Mononuclear cell (primary cell): ENCODE data around the gene E4F1. TPM values are rescaled to one million over a fixed set of nuclear protein-coding genes. Genes with fewer than 3 reads are reported as not detected.

Experiments used
- H3K27me3 ChIP-seq: 2 replicates; pipeline ENCODE4 v1.6.0; 2011; ENCODE audit warnings: low read length, control low read depth; ENCODE audit not compliant: insufficient read depth
- H3K4me1 ChIP-seq: 2 replicates; pipeline ENCODE4 v1.5.1; 2011; ENCODE audit warnings: mild to moderate bottlenecking, low read length, control low read depth; ENCODE audit not compliant: insufficient read depth
- H3K4me3 ChIP-seq: 2 replicates; pipeline ENCODE4 v1.5.1; 2011; ENCODE audit warnings: mild to moderate bottlenecking, low read length, moderate library complexity
- H3K9me3 ChIP-seq: 2 replicates; pipeline ENCODE4 v1.5.1; 2011; ENCODE audit warnings: low read depth, mild to moderate bottlenecking, control low read depth, low read length
- total RNA-seq: library from RNA; depleted of rRNA; stranded (reverse); fragments of >200 nt; gene quantifications from one replicate; pipeline ENCODE4 v1.2.3, GENCODE V29; 2012

E4F1 gene
- total RNA-seq, 1 donor: 14.0 TPM

DNA sequence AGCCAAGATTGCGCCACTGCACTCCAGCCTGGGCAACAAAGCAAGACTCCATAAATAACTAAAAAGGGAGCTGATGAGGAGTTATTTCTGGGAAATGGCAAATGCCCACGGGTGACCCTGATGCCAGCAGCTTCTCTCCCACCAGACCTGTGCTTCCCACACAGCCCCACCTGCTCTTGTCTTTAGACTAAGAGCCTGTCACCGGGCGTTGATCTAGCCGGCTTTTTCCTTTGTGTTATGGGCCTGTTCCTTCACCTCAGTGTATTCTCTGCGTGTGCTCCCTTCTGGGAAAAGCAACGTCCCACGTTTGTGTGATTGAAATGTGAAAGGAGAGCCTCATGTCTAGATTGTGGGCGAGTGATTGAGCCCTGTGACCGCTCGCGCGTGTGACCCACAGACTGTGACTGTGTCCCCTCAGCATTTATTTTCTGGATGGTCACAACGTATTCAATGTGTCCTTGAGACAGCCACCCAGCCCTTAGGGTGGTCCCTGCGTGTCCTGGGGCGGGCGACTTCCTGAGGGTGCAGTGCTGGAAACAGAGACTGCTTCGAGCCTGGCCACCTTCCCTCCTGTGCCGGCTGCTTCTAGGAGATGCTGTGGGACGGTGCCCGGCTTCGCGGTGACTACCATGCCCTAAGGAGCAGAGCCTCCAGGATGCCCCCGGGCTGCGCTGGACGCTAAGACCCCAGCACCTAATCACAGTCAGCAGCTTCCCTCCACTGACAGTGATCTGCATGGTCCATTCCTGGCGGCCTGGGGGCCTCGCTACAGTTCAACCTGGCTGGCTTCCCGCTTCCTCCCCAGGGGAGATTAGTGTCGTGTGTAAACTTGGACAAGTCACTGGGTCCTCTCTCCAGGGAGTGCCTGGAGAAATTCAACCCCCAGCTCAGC lies 52.3 kb downstream of the E4F1 start:
- peaks cover 6% of the 10 kb centered on the region for H3K4me1 ChIP-seq
- H3K9me3 ChIP-seq: no peaks in the 10 kb centered on the region
- H3K27me3 ChIP-seq: no peaks in the 10 kb centered on the region
- no peak overlapping the region for H3K4me3 ChIP-seq

DNA sequence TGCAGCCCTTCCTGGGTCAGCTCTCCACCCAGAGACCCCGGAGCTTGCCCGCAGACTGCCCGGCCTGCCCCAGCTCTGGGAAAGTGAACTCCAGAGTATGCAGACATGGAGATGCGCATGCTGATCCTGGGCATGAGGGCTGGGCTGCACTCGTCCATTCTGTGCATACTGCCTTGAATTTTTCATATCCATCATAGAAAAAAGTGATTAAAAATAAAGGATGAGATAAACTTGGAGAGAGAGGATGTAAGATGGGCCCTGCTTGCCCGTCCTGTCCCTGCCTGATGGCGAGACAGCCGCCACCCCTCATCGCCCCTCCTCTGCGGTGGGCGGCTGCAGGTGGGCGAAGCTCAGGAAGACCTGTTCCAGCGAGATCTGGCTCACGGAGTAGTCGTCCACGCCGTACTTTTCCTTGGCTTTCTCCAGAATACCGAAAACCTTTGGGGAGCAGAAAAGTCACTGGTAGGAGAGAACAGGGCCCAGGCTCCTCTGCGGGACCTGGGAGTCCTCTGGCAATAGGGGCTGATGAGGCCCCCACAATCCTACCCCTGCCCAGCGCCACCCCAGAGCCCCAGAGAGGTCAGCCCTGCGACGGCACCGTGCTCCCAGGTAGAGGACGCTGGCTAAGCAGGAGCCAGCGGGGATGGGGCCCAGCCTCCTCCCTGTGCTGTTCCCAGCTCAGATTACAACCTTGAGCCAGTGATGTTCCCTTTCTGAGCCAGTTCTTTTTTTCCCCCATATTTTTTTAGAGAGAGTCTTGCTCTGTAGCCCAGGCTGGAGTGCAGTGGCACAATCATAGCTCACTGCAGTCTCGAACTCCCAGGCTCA lies 53.2 kb downstream of the E4F1 start:
- peaks cover 6% of the 10 kb centered on the region for H3K4me1 ChIP-seq
- no peaks in the 10 kb centered on the region for H3K27me3 ChIP-seq
- H3K9me3 ChIP-seq: no peaks in the 10 kb centered on the region

GRCh38 chr16:2277466-2278271 lies 54.3 kb downstream of the E4F1 start:
- Histone ChIP-seq H3K9me3 (no peaks in the 10 kb centered on the region), H3K4me3 (no peak overlapping the region), H3K27me3 (no peaks in the 10 kb centered on the region), H3K4me1 (no peaks in the 10 kb centered on the region)

More for the DNA sequence above, 53.2 kb downstream of the E4F1 start:
- H3K4me3 ChIP-seq: no peak overlapping the region

DNA sequence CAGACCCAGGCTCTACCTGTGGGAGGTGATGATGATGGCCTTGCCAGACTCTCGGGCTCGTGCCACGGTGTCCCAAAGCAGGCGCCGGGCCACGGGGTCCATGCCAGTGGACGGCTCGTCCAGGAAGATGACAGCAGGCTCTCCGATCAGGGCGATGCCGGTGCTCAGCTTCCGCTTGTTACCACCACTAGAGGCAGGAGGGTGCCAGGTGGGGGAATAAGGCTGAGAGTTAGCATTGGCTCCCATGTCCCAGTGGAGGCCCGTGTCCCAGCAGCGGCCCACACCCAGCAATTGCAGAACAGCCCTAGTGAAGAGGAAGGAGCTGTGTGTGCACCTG lies 54.8 kb downstream of the E4F1 start:
- H3K27me3 ChIP-seq: no peaks in the 10 kb centered on the region
- H3K9me3 ChIP-seq: no peaks in the 10 kb centered on the region
- no peaks in the 10 kb centered on the region for H3K4me1 ChIP-seq
- no peak overlapping the region for H3K4me3 ChIP-seq

GRCh38 chr16:2278956-2279800 lies 55.8 kb downstream of the E4F1 start:
- H3K27me3 ChIP-seq: no peaks in the 10 kb centered on the region
- no peaks in the 10 kb centered on the region for H3K9me3 ChIP-seq
- H3K4me1 ChIP-seq: no peaks in the 10 kb centered on the region
- H3K4me3 ChIP-seq: no peak overlapping the region

DNA sequence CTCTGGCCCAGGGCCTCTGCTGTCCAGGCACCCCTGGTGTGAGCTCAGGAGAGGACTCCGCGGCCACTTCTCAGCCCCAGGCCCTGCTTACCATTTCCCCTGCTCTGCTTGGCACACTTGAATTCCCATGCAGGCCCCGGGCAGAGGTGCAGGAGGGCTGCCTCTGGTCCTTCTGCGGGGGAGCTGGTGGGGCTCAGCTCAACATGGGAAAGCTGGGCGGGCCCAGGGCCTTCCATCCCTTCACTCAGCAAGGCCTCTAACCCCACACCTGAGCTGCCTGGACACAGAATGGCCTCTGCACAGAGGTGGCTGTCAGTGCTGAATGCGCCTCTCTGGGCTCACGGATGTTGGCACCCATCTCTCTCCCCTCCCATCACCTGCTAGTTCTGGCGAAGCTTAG lies 57.1 kb downstream of the E4F1 start:
- Histone ChIP-seq H3K9me3 (no peaks in the 10 kb centered on the region), H3K27me3 (no peaks in the 10 kb centered on the region), H3K4me1 (no peaks in the 10 kb centered on the region), H3K4me3 (no peak overlapping the region)

- Histone ChIP-seq H3K4me1 (no peaks in the 10 kb centered on the region), H3K27me3 (no peaks in the 10 kb centered on the region), H3K4me3 (no peak overlapping the region), H3K9me3 (no peaks in the 10 kb centered on the region)
Measured at GRCh38 chr16:2280981-2281542, 57.7 kb downstream of the E4F1 start.

DNA sequence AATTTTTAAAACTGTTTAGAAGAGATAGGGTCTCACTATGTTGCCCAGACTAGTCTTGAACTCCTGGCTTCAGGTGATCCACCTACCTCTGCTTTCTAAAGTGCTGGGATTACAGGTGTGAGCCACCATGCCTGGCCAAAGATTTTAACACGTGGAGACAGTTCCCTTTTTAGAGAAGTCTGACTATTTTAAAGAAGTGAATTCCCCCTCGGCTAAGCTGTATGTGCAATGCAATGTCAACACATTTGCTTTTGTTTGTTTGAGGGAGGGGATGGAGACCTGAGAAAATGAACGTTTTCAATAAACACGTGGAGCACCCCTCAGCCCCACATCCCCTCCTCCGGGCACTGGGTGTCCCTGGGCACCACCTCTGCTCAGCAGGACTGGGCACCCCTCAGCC lies 58.9 kb downstream of the E4F1 start:
- Histone ChIP-seq H3K4me3 (no peak overlapping the region), H3K27me3 (no peaks in the 10 kb centered on the region), H3K4me1 (no peaks in the 10 kb centered on the region), H3K9me3 (no peaks in the 10 kb centered on the region)

DNA sequence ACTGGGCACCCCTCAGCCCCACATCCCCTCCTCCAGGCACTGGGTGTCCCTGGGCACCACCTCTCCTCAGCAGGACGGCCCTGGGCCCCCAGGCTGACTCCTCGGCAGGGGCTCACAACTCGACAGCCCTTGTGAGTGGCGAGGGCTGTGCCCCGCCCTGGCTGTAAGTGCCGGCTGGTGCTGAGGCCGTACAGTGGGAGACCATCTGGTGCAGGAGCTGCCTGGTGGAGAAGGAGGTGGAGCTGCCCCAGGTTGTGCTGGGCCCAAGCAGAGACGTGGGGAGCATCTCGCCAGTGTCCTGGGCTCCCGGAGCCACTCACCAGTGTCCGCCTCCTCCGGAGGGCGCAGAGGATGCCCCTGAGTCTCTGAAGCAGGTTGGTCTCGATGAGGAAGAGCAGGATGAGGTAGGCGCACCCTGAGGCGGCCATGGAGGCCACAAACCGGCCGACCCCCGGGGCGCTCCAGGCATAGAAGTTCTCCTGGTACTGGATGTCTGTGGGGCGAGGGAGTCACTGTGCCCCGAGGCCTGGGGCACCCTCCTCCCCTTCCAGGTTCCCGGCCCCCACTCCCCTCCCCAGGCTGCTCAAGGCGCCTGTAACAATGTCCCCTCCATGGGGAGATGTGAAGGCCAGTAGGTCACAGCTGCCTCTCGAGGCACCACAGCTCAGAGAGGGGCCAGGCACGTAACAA lies 59.6 kb downstream of the E4F1 start:
- Histone ChIP-seq H3K4me3 (no peak overlapping the region), H3K4me1 (no peaks in the 10 kb centered on the region), H3K9me3 (no peaks in the 10 kb centered on the region), H3K27me3 (no peaks in the 10 kb centered on the region)

DNA sequence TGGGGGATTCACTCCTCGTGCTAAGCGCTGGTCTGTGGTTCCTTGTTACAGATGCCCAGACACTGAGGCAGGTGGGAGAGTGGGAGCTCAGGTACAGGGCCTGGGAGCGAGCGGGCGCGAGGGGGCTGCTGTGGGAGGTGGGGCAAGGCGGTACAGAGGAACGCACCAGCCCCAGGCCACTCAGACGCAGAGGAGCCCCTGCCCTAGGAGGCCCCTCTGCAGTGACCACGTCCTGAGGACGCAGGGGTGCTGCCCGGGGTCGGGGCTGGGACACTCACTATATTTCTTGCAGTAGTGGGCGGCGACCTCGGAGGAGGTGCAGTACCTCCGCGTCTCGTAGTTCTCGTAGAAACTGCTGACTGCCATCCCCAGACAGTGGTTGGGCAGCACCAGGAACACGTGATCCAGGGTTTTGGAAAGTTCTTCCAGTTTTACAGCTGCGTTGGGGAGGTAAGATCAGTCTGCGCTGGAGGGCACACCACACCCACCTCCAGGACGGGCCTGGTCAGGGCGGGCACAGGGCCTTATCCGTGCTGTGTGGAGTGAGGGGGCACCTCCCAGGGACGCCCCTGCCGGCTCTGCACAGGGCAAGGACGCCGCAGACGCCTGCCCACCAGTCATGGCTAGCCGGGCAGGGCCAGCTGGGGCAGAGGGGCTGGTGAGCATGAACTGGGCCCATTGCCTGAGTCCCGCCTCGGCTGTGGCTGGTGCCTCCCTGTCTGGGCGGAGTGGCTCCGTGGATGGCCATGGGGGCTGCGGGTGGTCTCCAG lies 60.8 kb downstream of the E4F1 start:
- no peak overlapping the region for H3K4me3 ChIP-seq
- H3K9me3 ChIP-seq: no peaks in the 10 kb centered on the region
- H3K27me3 ChIP-seq: no peaks in the 10 kb centered on the region
- H3K4me1 ChIP-seq: no peaks in the 10 kb centered on the region

DNA sequence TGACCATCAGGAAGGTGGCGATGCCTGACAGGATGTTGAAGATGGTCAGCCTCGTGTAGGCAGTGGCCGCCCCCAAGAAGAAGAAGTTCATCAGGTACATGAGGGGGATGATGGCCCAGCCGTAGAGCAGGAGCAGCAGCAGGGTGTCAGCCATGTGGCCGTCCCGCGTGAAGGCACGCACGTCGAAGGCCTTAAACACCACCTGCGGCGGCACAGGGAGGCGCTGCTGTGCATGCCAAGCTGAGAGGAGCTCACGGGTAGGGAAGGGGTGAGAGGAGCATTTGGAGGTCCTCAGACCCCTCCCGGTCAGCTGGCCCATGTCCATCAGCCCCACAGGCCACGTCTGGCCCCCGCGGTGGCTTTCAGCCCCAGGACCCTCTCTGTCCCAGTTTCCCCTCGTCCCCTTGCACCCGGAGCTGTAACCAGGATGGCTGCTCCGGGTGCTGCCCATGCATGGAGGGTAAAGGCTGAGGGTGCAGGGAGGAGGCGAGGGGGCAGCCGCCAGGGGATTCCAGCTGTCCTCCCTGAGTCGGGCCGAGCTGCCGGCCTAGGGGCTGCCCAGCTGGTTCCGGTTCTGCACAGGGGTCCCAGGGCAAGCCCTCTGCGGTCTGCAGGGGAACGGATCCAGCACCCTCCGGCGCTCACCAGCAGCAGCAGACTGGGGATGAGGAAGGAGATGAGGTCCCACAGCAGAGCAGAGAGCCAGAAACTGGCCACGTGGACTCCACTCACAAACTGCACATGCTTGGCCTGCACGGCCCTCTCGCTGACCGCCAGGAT lies 61.6 kb downstream of the E4F1 start:
- Histone ChIP-seq H3K27me3 (no peaks in the 10 kb centered on the region), H3K4me3 (no peak overlapping the region), H3K9me3 (no peaks in the 10 kb centered on the region), H3K4me1 (no peaks in the 10 kb centered on the region)
